ENCODE measurements around the gene SLC25A29.
"Not testable (repeated sequence)": the region's sequence is repeated elsewhere in the genome, so short reads cannot be mapped to it uniquely, and the experiment has no call there.

The SLC25A29 gene

GRCh38 chr14:100309028-100309737 lies 2.9 kb upstream of the SLC25A29 start:
- no peak for DNase-seq

GRCh38 chr14:100308427-100308792 lies 2.2 kb upstream of the SLC25A29 start:
- DNase-seq, result not testable (repeated sequence)

- DNase-seq, result no peak
These were observed 1.7 kb upstream of the SLC25A29 start for GRCh38 chr14:100307766-100308426.

- no peak for DNase-seq
These were observed 938 bp upstream of the SLC25A29 start for GRCh38 chr14:100306998-100307765.

- DNase-seq, result no peak
These were observed 732 bp downstream of the SLC25A29 start for GRCh38 chr14:100305324-100306100.

GRCh38 chr14:100304825-100305323 lies 1.4 kb downstream of the SLC25A29 start:
- DNase-seq, result no peak

- no peak for DNase-seq
These were observed 2.3 kb downstream of the SLC25A29 start for GRCh38 chr14:100303925-100304324.

GRCh38 chr14:100303179-100303578 lies 3.1 kb downstream of the SLC25A29 start:
- DNase-seq, result no peak

GRCh38 chr14:100302616-100303015 lies 3.6 kb downstream of the SLC25A29 start:
- no peak for DNase-seq

GRCh38 chr14:100299238-100299560 lies 7.0 kb downstream of the SLC25A29 start:
- DNase-seq, result no peak

GRCh38 chr14:100298551-100299237 lies 7.5 kb downstream of the SLC25A29 start:
- no peak for DNase-seq

GRCh38 chr14:100297320-100298300 lies 8.6 kb downstream of the SLC25A29 start:
- DNase-seq, result peak in 1 of 2 experiments; percentile 20

- not testable (repeated sequence) for DNase-seq
These were observed 9.5 kb downstream of the SLC25A29 start for GRCh38 chr14:100296729-100297128.

GRCh38 chr14:100296106-100296651 lies 10.1 kb downstream of the SLC25A29 start:
- DNase-seq, result no peak

GRCh38 chr14:100295376-100296105 lies 10.7 kb downstream of the SLC25A29 start:
- no peak for DNase-seq

- DNase-seq, result no peak
These were observed 11.3 kb downstream of the SLC25A29 start for GRCh38 chr14:100294963-100295330.

GRCh38 chr14:100294213-100294962 lies 11.9 kb downstream of the SLC25A29 start:
- DNase-seq, result no peak

GRCh38 chr14:100293497-100294212 lies 12.6 kb downstream of the SLC25A29 start:
- DNase-seq, result no peak

Measured in cerebellar nuclear complex (tissue), 1 donor.